Activated CD8-positive, alpha-beta memory T cell treated with anti-CD3 and anti-CD28 coated beads for 24 hours (primary cell): Measurements from ENCODE around the gene UQCC2.
A peak's percentile ranks its signal among the peaks of the same experiment; 100 is the strongest.

Experiments used
- DNase-seq: peaks from one replicate; pipeline ENCODE4 v3.0.0-alpha.2; 2020

UQCC2 gene

GRCh38 chr6:33705268-33705885 is 6.1 kb downstream of the UQCC2 start:
- no peak for DNase-seq

GRCh38 chr6:33704215-33705066 is 7.1 kb downstream of the UQCC2 start:
- DNase-seq: no peak

GRCh38 chr6:33702345-33702977 is 9.0 kb downstream of the UQCC2 start:
- DNase-seq: no peak

- peak; percentile 80 for DNase-seq
These were observed 11.0 kb downstream of the UQCC2 start for GRCh38 chr6:33700391-33701050.

- DNase-seq: no peak
These were observed 11.8 kb downstream of the UQCC2 start for GRCh38 chr6:33699739-33700138.

- no peak for DNase-seq
These were observed 12.4 kb downstream of the UQCC2 start for GRCh38 chr6:33699131-33699530.

- DNase-seq: no peak
These were observed 13.0 kb downstream of the UQCC2 start for GRCh38 chr6:33698494-33698893.

- no peak for DNase-seq
These were observed 13.7 kb downstream of the UQCC2 start for GRCh38 chr6:33697845-33698244.

- DNase-seq: no peak
These were observed 14.7 kb downstream of the UQCC2 start for GRCh38 chr6:33696548-33697518.

GRCh38 chr6:33696076-33696475 is 15.4 kb downstream of the UQCC2 start:
- DNase-seq: no peak

GRCh38 chr6:33695451-33695887 is 16.0 kb downstream of the UQCC2 start:
- no peak for DNase-seq

- no peak for DNase-seq
These were observed 16.5 kb downstream of the UQCC2 start for GRCh38 chr6:33694977-33695376.

- peak; percentile 81 for DNase-seq
These were observed 17.0 kb downstream of the UQCC2 start for GRCh38 chr6:33694401-33694931.

- DNase-seq: no peak
These were observed 18.1 kb downstream of the UQCC2 start for GRCh38 chr6:33693186-33694105.

GRCh38 chr6:33692760-33693158 is 18.7 kb downstream of the UQCC2 start:
- DNase-seq: peak; percentile 79

- DNase-seq: no peak
These were observed 19.3 kb downstream of the UQCC2 start for GRCh38 chr6:33692078-33692759.

GRCh38 chr6:33691456-33692077 is 19.9 kb downstream of the UQCC2 start:
- no peak for DNase-seq

- DNase-seq: no peak
These were observed 20.7 kb downstream of the UQCC2 start for GRCh38 chr6:33690766-33691165.

- no peak for DNase-seq
These were observed 21.6 kb downstream of the UQCC2 start for GRCh38 chr6:33689879-33690278.

- DNase-seq: no peak
These were observed 22.4 kb downstream of the UQCC2 start for GRCh38 chr6:33689148-33689494.
